Hepatocyte (in vitro differentiated cells): ENCODE data around the gene RCL1.

Source experiments
- CTCF ChIP-seq: fragments of 200-600 bp; sonication (generic); IDR thresholded peaks from 2 replicates; pipeline ENCODE4 v1.5.1; 2016; ENCODE audit warnings: antibody characterized with exemption, mild to moderate bottlenecking; ENCODE audit not compliant: poor library complexity
- EZH2 ChIP-seq: fragments of 200-600 bp; sonication (generic); IDR thresholded peaks from 2 replicates; pipeline ENCODE4 v1.6.1; 2016; ENCODE audit warnings: antibody characterized with exemption, mild to moderate bottlenecking, borderline replicate concordance

GRCh38 chr9:4842213-4842612 is 49.5 kb downstream of the RCL1 start:
- TF ChIP-seq CTCF, result no peak
- TF ChIP-seq EZH2, result no peak
